Limb (tissue), 2 donors: ENCODE measurements around the gene ST6GALNAC5.

Source experiments
- DNase-seq, 2 donors: peaks; one replicate each; pipeline ENCODE4 v3.0.0-alpha.2; 2016; ENCODE audit errors: extremely low spot score in 2 of 2

ST6GALNAC5 gene

DNA sequence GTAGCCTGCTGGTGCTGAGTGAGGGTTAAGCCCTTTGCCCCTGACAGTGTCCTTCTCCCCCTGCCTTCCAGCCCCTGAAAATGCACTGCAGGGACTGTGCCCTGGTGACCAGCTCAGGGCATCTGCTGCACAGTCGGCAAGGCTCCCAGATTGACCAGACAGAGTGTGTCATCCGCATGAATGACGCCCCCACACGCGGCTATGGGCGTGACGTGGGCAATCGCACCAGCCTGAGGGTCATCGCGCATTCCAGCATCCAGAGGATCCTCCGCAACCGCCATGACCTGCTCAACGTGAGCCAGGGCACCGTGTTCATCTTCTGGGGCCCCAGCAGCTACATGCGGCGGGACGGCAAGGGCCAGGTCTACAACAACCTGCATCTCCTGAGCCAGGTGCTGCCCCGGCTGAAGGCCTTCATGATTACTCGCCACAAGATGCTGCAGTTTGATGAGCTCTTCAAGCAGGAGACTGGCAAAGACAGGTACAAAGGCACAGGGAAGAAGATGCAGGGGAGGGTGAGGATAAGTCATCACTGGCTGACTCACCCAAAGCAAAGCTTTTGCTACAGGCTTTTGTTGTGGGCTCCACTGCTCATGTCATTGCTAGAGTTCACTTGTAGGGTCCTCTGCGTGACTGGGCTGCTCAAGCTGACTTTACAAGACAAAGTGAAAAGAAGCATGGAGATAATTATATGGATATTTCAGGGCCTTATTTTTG, 177.0 kb downstream of the ST6GALNAC5 start:
- DNase-seq = no peak

DNA sequence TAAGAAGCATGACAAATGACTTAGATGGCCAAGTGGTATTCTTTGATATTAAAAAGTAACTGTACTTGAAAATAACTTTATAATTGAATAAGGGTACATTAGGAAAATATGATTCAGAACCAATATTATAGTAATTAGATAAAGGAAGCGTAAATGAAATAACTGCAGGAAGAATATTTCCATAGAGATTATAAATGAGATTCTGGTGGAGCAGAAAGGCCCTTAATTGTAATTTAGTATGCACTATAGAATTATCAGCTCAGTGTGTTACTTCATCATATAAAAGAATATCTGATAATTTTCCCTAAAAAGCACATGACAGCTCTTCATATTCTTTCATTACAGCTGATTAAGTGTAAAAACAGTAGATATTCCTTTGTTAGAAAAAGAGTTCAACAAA, 180.3 kb downstream of the ST6GALNAC5 start:
- no peak for DNase-seq

DNA sequence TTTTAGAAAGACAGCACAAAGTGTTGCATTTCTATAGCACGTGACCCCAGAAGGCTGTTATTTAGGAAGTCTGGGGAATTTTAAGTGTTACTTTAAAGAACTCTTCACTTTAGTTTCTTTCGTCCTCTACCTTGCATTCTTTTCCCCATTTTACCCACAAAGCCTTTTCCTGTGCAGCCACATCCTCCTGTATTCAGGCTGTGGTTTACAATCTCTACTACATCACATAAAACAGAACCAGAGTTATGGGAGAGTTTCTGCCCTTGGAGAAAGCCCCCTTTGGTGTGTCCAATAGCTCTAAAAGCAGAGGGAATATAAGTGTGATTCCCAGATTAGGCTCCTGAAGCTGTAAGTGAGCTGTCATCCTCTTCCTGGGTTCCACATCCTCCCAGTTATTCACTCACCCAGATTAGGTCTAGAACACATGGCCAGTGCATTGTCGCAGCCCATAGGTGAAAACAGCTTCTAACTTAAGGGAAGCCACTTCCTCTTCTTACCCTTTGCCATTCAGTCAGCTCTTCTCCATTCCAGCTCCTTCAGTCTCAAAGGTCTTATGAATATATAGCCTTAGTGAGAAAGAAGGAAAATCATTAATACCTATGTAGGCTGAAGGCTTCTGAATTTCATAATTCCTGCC, 180.8 kb downstream of the ST6GALNAC5 start:
- no peak for DNase-seq

DNA sequence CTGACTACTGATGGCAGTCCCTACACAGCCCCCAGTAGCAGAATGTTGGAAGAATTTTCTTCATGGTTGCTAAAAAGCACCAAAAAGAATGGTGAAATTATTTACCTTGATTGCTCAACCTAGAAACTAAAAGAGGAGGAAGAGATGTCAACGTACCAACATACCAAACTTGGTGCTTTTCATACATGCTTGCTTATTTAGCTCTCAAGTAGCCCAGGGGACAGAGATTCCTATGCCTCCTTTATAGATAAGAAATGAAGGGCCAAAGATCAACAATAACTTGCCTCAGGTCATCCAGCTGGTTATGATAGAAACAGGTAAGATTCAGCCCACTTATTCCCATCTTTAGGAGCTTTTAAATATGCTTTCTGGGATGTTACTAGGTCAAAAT, 181.3 kb downstream of the ST6GALNAC5 start:
- no peak for DNase-seq

DNA sequence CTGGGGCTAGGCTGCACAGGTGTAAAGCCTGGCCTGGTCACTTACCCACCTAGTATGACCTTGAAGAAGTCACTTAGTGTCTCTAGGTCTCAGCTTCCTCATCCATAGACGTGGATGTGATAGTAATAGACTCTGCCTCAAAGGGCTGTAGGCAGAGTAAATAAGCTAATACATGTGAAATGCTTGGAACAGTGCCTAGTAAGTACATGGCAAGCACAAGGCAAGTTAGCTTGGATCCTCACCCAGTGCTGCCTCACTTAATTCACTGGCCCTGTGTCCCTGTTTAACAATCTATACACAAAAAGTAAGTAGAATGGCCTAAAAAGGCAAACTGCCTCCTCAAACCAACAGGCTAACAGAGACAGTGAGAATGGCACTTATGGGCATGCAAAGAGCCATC, 184.1 kb downstream of the ST6GALNAC5 start:
- no peak for DNase-seq

GRCh38 chr1:77056525-77056924, 189.2 kb downstream of the ST6GALNAC5 start:
- no peak for DNase-seq

- no peak for DNase-seq
Measured at GRCh38 chr1:77057994-77058585, 190.8 kb downstream of the ST6GALNAC5 start.

DNA sequence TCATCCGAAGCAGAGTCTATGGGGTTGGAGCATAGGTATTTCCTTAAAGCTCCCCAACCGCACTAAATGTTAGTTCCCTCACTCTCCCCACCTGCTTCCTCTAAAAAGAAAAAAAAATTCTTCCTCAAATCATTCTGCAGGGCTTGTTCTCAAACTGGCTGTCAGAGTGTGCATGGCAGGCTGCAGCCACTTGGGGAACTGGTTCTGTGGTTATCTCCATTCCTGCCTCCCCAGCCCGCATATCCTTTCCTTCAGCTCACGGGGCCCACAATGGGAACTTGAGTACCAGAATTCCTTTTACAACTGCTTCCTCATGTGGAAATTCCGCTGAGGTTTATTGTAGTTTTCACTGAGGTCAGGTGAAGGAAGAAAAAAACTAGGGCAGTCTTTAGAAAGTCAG, 192.7 kb downstream of the ST6GALNAC5 start:
- no peak for DNase-seq

- DNase-seq = no peak
Measured at GRCh38 chr1:77061162-77061561, 193.9 kb downstream of the ST6GALNAC5 start.

- DNase-seq = no peak
Measured at GRCh38 chr1:77063118-77063517, 195.8 kb downstream of the ST6GALNAC5 start.

- no peak for DNase-seq
Measured at GRCh38 chr1:77064246-77064645, 197.0 kb downstream of the ST6GALNAC5 start.

DNA sequence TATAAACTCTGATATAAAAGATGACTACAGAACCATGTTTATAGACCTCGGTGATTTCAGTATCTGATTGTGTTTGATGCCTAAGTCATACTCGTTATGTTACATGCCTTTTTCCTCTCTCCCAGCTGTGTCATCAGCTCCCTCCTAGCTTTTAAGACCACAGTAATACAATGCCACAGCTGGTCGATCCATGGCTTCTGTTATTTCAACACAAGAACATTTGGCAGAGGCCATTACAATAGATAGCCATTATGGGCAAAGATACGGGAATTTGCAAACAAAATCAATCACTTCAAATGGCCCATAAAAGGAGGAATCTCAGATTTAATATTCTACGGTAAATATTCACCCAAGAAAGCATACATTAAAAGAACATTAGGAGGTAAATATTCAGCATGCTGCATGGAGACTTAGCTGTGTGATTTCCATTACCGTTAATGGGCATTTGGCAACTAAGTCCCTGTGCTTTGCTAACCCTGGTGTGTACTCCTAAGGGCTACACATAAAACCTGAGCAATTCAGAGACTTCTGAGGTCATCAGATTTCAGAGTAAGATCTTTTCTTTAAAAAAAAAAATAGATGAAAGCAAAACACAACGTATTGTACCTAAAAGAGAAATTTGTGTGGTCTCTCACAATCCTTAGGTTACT, 198.5 kb downstream of the ST6GALNAC5 start:
- DNase-seq = no peak

- DNase-seq = no peak
Measured at GRCh38 chr1:77068013-77068412, 200.7 kb downstream of the ST6GALNAC5 start.

DNA sequence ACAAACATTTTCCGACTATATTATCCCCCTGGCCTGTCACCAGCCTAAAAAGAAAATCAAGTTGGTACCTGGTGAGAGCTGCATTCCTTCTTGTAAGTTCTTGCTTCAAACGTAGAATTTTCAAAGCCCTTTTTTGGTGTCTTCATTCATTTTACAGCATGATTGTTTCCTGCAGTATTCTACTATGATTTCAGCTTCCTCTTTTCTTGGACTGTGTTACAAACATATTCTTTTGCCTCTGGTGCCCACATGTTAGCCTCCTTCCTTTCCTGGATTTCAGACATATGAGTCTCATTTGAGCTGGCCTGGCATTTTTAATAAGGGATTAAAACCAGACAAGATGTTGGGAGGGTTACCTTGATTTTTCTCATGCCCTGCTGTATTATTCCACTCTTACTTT, 209.5 kb downstream of the ST6GALNAC5 start:
- no peak for DNase-seq

DNA sequence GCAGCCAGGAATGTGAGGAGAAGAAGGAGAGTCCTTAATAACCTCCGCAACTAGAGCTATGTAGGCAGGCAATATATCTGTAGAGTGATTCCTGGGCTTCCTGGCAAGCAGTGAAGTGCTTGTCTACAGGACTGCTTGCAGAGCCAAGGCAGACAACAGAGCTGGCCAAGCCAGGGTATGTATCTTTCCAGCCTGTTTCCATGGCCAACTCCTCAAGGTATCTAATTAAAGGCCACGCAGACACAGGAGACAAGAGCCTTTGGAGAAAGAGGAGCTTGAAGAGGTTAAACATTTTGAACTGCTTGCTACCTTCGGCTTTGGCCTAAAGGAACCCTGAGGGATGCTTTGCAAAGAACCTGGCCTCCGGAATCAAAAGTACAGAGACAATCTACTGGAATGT, 214.6 kb downstream of the ST6GALNAC5 start:
- no peak for DNase-seq

DNA sequence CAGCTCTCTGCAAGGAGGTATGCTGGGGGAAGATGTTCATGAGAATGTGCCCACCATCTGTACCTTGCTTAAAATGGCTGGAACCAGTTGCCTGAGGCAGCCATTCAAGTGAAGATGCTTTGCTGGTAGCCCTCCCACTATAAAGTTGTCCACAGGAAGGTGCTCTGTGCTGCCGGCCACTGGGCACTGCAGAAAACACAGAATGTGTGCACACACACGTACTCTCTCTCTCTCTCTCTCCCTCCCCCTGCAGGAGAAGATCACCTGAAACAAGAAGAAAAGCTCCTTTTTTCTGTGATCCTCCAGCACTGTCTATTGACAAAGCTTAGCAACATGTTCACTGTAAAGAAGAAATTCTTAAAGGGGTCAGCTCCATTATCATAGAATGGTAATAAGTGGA, 217.2 kb downstream of the ST6GALNAC5 start:
- no peak for DNase-seq

- no peak for DNase-seq
Measured at GRCh38 chr1:77085109-77085508, 217.8 kb downstream of the ST6GALNAC5 start.

- no peak for DNase-seq
Measured at GRCh38 chr1:77089756-77090155, 222.5 kb downstream of the ST6GALNAC5 start.

DNA sequence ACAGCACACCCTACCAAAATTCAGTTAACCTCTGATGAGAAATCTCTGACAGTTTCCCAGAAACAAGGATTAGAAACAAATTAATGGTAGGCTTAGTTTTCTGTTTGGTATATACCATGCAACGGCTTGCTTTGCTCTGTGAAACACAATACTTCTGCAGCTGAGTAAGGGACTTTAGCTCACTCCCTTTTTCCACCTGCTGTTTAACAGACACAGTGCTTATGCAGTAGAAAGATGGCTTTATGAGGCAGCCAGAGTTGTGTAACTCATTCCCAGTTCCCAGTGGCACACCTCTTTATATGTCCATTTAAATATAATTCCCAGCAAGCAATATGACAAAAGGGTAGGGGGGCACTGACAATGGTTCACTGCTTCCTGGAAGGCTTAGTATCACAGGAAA, 228.0 kb downstream of the ST6GALNAC5 start:
- peak in 1 of 2 donors; percentile 3 for DNase-seq

DNA sequence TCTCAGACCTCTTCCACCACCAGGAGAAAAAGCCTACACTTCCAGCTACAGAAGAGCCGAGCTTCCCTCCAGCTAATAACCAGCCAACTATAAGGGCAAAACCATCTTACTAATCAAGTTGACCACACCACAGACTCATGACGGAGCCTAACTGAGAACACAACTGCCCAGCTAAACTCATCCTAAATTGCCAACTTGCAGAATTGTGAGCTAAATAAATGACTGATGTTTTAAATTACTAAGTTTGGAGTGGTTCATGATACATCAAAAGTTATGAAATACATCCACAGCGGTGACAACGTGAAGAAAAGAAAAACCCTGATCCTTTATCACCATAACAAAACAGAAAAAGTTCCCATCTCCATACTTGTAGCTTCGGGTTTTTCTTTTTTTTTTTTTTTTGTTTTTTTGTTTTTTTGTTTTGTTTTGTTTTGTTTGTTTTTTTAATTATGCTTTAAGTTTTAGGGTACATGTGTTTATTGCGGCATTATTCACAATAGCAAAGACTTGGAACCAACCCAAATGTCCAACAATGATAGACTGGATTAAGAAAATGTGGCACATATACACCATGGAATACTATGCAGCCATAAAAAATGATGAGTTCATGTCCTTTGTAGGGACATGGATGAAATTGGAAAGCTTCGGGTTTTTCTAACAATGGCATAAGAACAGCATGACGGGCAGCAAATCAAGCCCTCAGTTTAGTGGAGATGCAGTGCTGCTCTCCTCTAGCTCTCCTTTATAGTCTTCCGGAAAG, 229.4 kb downstream of the ST6GALNAC5 start:
- DNase-seq = no peak

GRCh38 chr1:77100875-77101274, 233.6 kb downstream of the ST6GALNAC5 start:
- no peak for DNase-seq

DNA sequence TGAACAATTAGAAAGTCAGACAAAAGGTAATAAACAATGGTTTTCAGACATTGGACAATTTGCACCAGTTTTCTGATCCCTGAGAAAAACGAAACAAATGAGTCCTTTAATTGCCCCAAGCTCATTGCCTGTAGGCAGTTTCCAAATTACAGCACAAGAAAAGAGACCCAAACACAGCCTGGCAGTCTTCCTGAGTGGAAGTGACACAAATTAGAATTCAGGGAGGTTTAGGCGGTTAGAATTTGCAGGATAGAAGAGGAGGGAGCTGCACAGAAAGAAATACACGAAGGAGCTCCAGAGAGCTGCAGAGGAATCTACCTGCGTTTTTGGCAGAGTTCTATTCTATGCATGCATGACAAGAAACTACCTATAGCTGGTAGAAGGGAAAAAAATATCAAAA, 236.2 kb downstream of the ST6GALNAC5 start:
- no peak for DNase-seq
